GM19240 (cell line): ENCODE results near the gene SLAMF7.
"Not testable (repeated sequence)": the region's sequence is repeated elsewhere in the genome, so short reads cannot be mapped to it uniquely, and the experiment has no call there.

Experiments used
- DNase-seq: peaks from one replicate; pipeline ENCODE4 v3.0.0; 2011; ENCODE audit warnings: low spot score; ENCODE audit not compliant: insufficient read length

The SLAMF7 gene

GRCh38 chr1:160773093-160773492 lies 34.0 kb downstream of the SLAMF7 start:
- no peak for DNase-seq

GRCh38 chr1:160774886-160775719 lies 36.1 kb downstream of the SLAMF7 start:
- no peak for DNase-seq

- DNase-seq = no peak
Measured at GRCh38 chr1:160776178-160776577, 37.1 kb downstream of the SLAMF7 start.

- no peak for DNase-seq
Measured at GRCh38 chr1:160777486-160778089, 38.5 kb downstream of the SLAMF7 start.

- no peak for DNase-seq
Measured at GRCh38 chr1:160778976-160779375, 39.9 kb downstream of the SLAMF7 start.

- DNase-seq = no peak
Measured at GRCh38 chr1:160779626-160780397, 40.8 kb downstream of the SLAMF7 start.

GRCh38 chr1:160780398-160780755 lies 41.3 kb downstream of the SLAMF7 start:
- DNase-seq = no peak

- DNase-seq = no peak
Measured at GRCh38 chr1:160781186-160781766, 42.2 kb downstream of the SLAMF7 start.

- DNase-seq = peak; percentile 44
Measured at GRCh38 chr1:160781914-160782689, 43.1 kb downstream of the SLAMF7 start.

- DNase-seq = not testable (repeated sequence)
Measured at GRCh38 chr1:160782988-160783765, 44.1 kb downstream of the SLAMF7 start.

- no peak for DNase-seq
Measured at GRCh38 chr1:160789051-160789701, 50.1 kb downstream of the SLAMF7 start.

GRCh38 chr1:160789702-160790611 lies 50.9 kb downstream of the SLAMF7 start:
- DNase-seq = no peak

- DNase-seq = no peak
Measured at GRCh38 chr1:160794376-160794775, 55.3 kb downstream of the SLAMF7 start.

GRCh38 chr1:160795951-160796383 lies 56.9 kb downstream of the SLAMF7 start, which contains the start of gene LY9:
Gene LY9, plus strand, starts transcription at chr1:160796174. Its CDS starts 14 bp downstream, at chr1:160796188.
- DNase-seq = peak; percentile 64

- DNase-seq = no peak
Measured at GRCh38 chr1:160797271-160797709, 58.2 kb downstream of the SLAMF7 start.

- no peak for DNase-seq
Measured at GRCh38 chr1:160797861-160798273, 58.8 kb downstream of the SLAMF7 start.

GRCh38 chr1:160798439-160798838 lies 59.4 kb downstream of the SLAMF7 start:
- DNase-seq = no peak

GRCh38 chr1:160799641-160800040 lies 60.6 kb downstream of the SLAMF7 start:
- DNase-seq = no peak
